ENCODE measurements around the gene RSPH9.
"Not testable (repeated sequence)": the region's sequence is repeated elsewhere in the genome, so short reads cannot be mapped to it uniquely, and the experiment has no call there.

The RSPH9 gene

DNA sequence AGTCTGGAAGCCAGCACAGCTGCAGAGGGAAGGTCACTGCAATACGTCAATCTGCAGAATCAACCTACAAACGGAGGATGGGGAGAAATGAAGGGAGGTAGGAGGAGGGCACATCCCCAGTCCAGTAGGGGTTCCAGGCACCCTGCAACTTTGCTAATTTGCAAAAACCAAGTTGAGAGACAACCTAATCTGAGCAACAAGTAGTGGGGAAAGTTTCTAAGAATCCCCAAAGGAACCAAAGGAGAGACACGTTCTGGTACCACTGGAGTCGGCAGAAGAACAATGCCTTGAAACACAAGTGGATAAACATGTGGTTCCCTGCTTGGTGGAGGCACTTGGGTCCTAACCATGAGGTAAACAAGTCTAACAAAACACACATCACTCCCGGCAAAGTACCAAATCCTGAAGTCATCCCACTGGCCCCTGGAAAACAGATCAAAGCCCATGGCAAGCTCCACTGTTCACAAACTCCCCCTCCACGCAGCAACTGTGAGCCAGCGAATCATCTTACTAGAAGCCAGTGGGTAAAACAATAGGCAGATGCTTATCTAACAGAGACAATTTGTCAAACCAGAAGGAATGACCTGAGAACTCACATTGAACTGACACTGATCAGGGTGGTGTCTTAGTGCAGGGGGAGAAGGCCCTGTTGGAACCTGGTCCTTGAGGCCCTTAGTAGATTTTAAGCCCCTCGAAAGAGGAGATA lies 38.0 kb downstream of the RSPH9 start:
- in situ Hi-C loops (cut with MboI; ENCODE audit: low sequenced_read_pairs), result no loop called here

DNA sequence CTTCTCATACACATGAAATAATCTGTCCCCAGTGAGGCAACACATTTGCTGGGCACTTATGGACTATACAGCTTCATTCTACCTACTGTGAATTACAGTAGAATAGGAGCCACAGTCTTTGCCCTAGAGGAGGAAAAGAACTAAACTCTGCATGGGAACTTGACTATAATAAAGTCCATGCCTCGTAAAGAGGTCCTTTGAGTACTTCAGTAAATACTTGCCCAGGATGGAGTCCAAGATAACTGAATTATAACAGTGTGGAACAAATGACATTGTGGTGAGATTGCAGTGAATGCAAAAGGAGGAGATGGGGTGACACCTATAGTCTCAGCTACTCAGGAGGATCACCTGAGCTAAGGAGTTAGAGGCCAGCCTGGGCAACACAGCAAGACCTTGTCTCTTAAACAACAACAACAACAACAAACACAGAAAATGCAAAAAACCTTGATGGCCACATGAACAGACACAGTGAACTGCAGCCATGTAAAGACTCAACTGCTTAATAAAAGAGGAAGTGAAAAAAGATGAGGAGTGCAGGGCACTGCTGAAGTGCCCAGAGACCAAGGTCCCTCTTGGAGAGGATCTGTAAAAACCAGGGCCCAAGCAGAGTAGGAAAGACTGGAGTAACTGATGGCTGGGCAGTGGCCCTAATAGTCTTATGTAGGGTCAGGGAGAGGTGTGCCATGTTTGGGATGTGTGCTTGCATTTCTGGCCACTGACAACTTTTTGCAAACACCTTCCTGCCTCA lies 39.0 kb downstream of the RSPH9 start:
- in situ Hi-C loops (cut with MboI; ENCODE audit: low sequenced_read_pairs), result no loop called here

DNA sequence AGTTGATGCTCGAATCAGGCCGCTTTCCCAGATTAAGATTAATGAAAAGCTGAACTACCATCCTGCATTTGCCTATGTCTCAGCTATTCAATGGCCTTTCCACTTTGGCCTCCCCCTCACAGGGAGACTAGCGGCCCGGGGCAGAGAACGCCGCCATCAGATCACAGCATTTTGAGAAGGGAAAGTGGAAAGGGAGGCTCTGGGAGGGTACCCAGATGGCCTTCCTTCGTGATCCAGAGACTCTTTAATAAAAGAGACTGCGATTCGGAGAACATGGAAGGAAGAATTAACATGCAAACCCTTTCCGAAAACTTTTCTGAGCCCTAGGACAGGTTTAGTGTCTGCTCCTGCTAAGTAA lies 42.2 kb downstream of the RSPH9 start:
- in situ Hi-C loops (cut with MboI; ENCODE audit: low sequenced_read_pairs), result no loop called here

- in situ Hi-C loops (cut with MboI; ENCODE audit: low sequenced_read_pairs), result no loop called here
Observed at GRCh38 chr6:43687437-43688347, 42.9 kb downstream of the RSPH9 start, which contains the start of gene MRPS18A. TSS of gene MRPS18A (minus strand) at chr6:43687791. CDS start at chr6:43687779, 12 bp downstream.

DNA sequence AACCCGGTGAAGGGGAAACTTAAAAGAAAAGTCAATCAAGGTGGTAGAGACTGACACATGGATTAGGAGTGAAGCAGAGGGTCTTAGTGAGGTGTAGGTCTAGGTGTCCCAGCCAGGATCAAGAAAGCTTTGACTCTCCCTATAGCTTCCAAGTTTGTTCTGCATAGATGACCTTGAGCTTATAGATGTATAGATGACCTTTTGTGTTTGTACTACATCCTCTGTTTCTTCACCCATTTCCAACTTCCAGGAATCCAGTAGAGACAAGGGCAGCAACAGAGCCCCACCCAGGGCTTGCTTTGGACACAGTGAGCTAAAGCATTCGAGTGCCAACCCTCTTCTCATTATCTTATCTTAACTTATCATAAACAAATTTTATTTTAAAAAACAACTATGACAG lies 44.6 kb downstream of the RSPH9 start:
- in situ Hi-C loops (cut with MboI; ENCODE audit: low sequenced_read_pairs), result no loop called here

- in situ Hi-C loops (cut with MboI; ENCODE audit: low sequenced_read_pairs), result no loop called here
Observed at GRCh38 chr6:43695215-43695966, 50.6 kb downstream of the RSPH9 start.

- in situ Hi-C loops (cut with MboI; ENCODE audit: low sequenced_read_pairs), result no loop called here
Observed at GRCh38 chr6:43695967-43696291, 51.1 kb downstream of the RSPH9 start.

- in situ Hi-C loops (cut with MboI; ENCODE audit: low sequenced_read_pairs), result no loop called here
Observed at GRCh38 chr6:43697421-43697820, 52.6 kb downstream of the RSPH9 start.

DNA sequence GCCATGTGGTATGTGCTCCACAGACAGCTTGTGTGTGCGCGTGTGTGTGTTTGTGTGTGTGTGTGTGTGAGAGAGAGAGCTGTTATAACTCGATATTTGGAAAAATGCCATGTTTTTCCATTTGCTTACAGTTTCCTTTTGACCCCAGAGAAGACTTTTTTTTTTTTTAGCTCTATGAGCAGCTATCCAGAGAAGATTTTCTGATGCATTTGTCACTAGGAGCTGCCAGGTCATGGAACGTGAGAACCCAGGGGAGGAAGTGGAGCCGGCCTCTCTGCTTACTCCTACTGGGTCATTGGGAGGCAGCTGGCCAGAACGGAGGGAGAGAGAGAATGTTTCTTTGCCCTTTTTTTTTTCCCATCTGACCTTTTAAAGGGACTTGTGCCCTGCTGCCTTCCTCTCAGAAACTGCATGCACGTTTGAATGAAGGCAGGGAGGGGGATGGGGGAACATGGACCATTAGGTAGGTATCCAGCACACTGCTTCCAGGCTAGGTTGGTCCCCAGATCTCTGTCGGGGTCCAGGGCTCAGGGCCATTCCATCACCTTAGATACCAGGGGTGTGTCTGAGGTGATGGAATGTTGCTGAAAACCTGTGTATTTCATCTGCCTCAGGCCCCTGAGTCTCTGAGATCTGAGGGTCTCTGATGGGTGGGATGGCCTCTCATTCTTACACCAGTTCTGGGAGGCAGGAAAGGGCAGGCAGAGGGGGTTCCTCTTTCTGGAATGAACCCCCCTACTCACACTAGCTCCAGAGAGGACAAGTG lies 53.9 kb downstream of the RSPH9 start:
- in situ Hi-C loops (cut with MboI; ENCODE audit: low sequenced_read_pairs), result no loop called here

GRCh38 chr6:43699564-43700186 lies 54.8 kb downstream of the RSPH9 start:
- in situ Hi-C loops (cut with MboI; ENCODE audit: low sequenced_read_pairs), result no loop called here

GRCh38 chr6:43700939-43701560 lies 56.2 kb downstream of the RSPH9 start:
- in situ Hi-C loops (cut with MboI; ENCODE audit: low sequenced_read_pairs), result not testable (repeated sequence)

- in situ Hi-C loops (cut with MboI; ENCODE audit: low sequenced_read_pairs), result no loop called here
Observed at GRCh38 chr6:43702171-43702533, 57.3 kb downstream of the RSPH9 start.

- in situ Hi-C loops (cut with MboI; ENCODE audit: low sequenced_read_pairs), result no loop called here
Observed at GRCh38 chr6:43702534-43703440, 58.0 kb downstream of the RSPH9 start.

DNA sequence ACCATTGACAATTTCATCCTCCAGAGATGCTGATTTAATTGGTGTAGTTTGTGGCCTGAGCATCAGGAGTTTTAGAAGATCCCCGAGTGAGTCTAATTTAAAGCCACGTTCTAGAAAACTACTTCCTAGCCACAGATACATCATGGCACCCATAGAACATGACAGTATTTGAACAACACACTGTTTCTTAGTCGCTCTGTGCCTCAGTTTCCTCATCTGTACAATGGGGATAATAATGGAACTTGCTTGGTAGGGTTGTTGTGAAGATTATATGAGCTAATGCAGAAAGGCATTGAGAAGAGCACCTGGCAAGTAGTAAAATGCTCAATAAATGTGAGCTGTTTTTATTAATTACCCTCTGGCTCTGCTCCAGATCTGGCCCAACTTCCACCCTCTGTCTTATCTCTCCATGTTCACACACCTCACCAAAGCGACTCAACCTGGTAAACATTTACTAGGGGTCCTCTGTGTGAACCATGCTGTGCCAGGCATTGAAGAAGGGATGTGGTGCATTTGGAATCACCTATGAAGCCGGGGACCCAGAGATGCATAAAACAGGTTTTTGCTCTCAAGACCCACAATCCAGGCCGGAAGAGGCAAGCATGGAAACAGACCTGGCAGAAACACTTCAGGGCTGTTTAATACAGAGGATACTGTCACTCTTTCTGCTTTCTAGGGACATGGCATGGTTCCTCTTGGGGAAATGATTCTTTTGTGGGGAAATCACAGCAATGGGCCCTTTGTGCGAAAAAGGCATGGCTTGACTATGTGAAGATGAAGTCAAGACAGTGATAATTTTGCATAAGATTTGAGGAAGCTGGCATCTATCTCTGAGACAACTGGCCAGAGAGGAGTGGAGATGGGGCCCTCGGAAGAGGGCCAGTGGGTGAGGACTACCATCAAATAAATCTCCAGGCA lies 58.9 kb downstream of the RSPH9 start:
- in situ Hi-C loops (cut with MboI; ENCODE audit: low sequenced_read_pairs), result no loop called here

GRCh38 chr6:43705996-43706395 lies 61.2 kb downstream of the RSPH9 start:
- in situ Hi-C loops (cut with MboI; ENCODE audit: low sequenced_read_pairs), result no loop called here

- in situ Hi-C loops (cut with MboI; ENCODE audit: low sequenced_read_pairs), result no loop called here
Observed at GRCh38 chr6:43706788-43707187, 62.0 kb downstream of the RSPH9 start.

- in situ Hi-C loops (cut with MboI; ENCODE audit: low sequenced_read_pairs), result no loop called here
Observed at GRCh38 chr6:43707269-43707668, 62.4 kb downstream of the RSPH9 start.

Data from HL-60/S4 treated with retinoic acid at 250 ng/mL for 4 days and 3 days (cell line).